Activated CD8-positive, alpha-beta memory T cell treated with anti-CD3 and anti-CD28 coated beads, Interleukin-2, amount 50 U/mL, for 4 hours (primary cell): Measurements from ENCODE around the gene UTY.
"Not testable (repeated sequence)": the region's sequence is repeated elsewhere in the genome, so short reads cannot be mapped to it uniquely, and the experiment has no call there.

Experiments used
- DNase-seq: peaks from one replicate; pipeline ENCODE4 v3.0.0-alpha.2; 2020

The UTY gene

GRCh38 chrY:13296176-13296890, 183.5 kb downstream of the UTY start:
- DNase-seq: no peak

- no peak for DNase-seq
These were observed 184.8 kb downstream of the UTY start for GRCh38 chrY:13295026-13295425.

- DNase-seq: no peak
These were observed 188.6 kb downstream of the UTY start for GRCh38 chrY:13291199-13291598.

GRCh38 chrY:13282151-13283054, 197.4 kb downstream of the UTY start:
- not testable (repeated sequence) for DNase-seq

- DNase-seq: no peak
These were observed 200.3 kb downstream of the UTY start for GRCh38 chrY:13279561-13279960.

- DNase-seq: no peak
These were observed 208.1 kb downstream of the UTY start for GRCh38 chrY:13271706-13272105.

GRCh38 chrY:13253941-13254440, 225.8 kb downstream of the UTY start:
- DNase-seq: not testable (repeated sequence)

GRCh38 chrY:13250421-13250820, 229.4 kb downstream of the UTY start:
- no peak for DNase-seq

GRCh38 chrY:13243716-13244115, 236.1 kb downstream of the UTY start:
- no peak for DNase-seq

GRCh38 chrY:13233901-13234300, 245.9 kb downstream of the UTY start:
- DNase-seq: no peak

GRCh38 chrY:13233118-13233517, 246.7 kb downstream of the UTY start:
- no peak for DNase-seq

- no peak for DNase-seq
These were observed 252.4 kb downstream of the UTY start for GRCh38 chrY:13227354-13227953.

GRCh38 chrY:13210961-13211646, 268.7 kb downstream of the UTY start:
- DNase-seq: no peak

- DNase-seq: no peak
These were observed 274.6 kb downstream of the UTY start for GRCh38 chrY:13205214-13205613.
